Measurements from ENCODE around the gene ABCB8. TPM values are rescaled to one million over a fixed set of nuclear protein-coding genes. Genes with fewer than 3 reads are reported as not detected.
"Not testable (repeated sequence)": the region's sequence is repeated elsewhere in the genome, so short reads cannot be mapped to it uniquely, and the experiment has no call there.

ABCB8 gene
- polyA plus RNA-seq, 12 donors = 12.2 to 33.6 (median 18.1) TPM; not detected in 1

GRCh38 chr7:150996376-150997074, 31.7 kb upstream of the ABCB8 start:
- DNase-seq = no peak

GRCh38 chr7:150997075-150997511, 31.2 kb upstream of the ABCB8 start:
- no peak for DNase-seq

- no peak for DNase-seq
These were observed 30.4 kb upstream of the ABCB8 start for GRCh38 chr7:150997817-150998216.

GRCh38 chr7:150998341-150998740, 29.9 kb upstream of the ABCB8 start:
- DNase-seq = no peak

- DNase-seq = no peak
These were observed 29.2 kb upstream of the ABCB8 start for GRCh38 chr7:150999001-150999400.

GRCh38 chr7:150999497-151000230, 28.6 kb upstream of the ABCB8 start:
- no peak for DNase-seq

- no peak for DNase-seq
These were observed 27.3 kb upstream of the ABCB8 start for GRCh38 chr7:151000897-151001495.

- no peak for DNase-seq
These were observed 26.7 kb upstream of the ABCB8 start for GRCh38 chr7:151001546-151001945.

- DNase-seq = no peak
These were observed 24.7 kb upstream of the ABCB8 start for GRCh38 chr7:151003572-151003971.

GRCh38 chr7:151005566-151005965, 22.7 kb upstream of the ABCB8 start:
- DNase-seq = no peak

GRCh38 chr7:151006590-151007300, 21.5 kb upstream of the ABCB8 start:
- no peak for DNase-seq

GRCh38 chr7:151007469-151007898, 20.8 kb upstream of the ABCB8 start:
- no peak for DNase-seq

GRCh38 chr7:151008143-151008510, 20.1 kb upstream of the ABCB8 start:
- DNase-seq = no peak

GRCh38 chr7:151008511-151009323, 19.5 kb upstream of the ABCB8 start:
- peak; percentile 50 for DNase-seq

- no peak for DNase-seq
These were observed 18.8 kb upstream of the ABCB8 start for GRCh38 chr7:151009327-151010036.

- DNase-seq = no peak
These were observed 18.3 kb upstream of the ABCB8 start for GRCh38 chr7:151010037-151010306.

- DNase-seq = no peak
These were observed 17.7 kb upstream of the ABCB8 start for GRCh38 chr7:151010307-151011096.

- DNase-seq = no peak
These were observed 17.2 kb upstream of the ABCB8 start for GRCh38 chr7:151011097-151011409.

- not testable (repeated sequence) for DNase-seq
These were observed 16.6 kb upstream of the ABCB8 start for GRCh38 chr7:151011616-151012015.

- DNase-seq = no peak
These were observed 16.1 kb upstream of the ABCB8 start for GRCh38 chr7:151012031-151012692.
